A673 (cell line): Measurements from ENCODE around the gene ZNF892. TPM values are rescaled to one million over a fixed set of nuclear protein-coding genes. Genes with fewer than 3 reads are reported as not detected.

Experiments used
- BruUV-seq: library from RNA; stranded (reverse); fragments of 400-500 nt; replicated peaks from 2 replicates; lab custom pipeline; 2021; lab: Mats Ljungman, UMichigan
- CTCF ChIA-PET: fragments of 300-600 bp; sonication (Branson Sonifier 250); formaldehyde crosslinking; loops from one replicate; lab custom pipeline; 2022; ENCODE audit warnings: antibody characterized with exemption; lab: Charles Lee
- POLR2A ChIA-PET: fragments of 300-600 bp; sonication (Branson Sonifier 250); formaldehyde crosslinking; loops from one replicate; lab custom pipeline; 2022; ENCODE audit warnings: antibody characterized with exemption; ENCODE audit not compliant: low non-redundant PET; lab: Charles Lee
- DNase-seq: peaks from one replicate; pipeline ENCODE4 v3.0.0-alpha.2; 2015; ENCODE audit warnings: low spot score
- H3K27ac ChIP-seq: fragments of 200-600 bp; sonication (generic); 2 replicates; pipeline ENCODE4 v1.5.1; 2016; ENCODE audit warnings: mixed run types, low read depth, mild to moderate bottlenecking, mixed read lengths, antibody characterized with exemption, low read length; ENCODE audit not compliant: poor library complexity, severe bottlenecking
- H3K27me3 ChIP-seq: fragments of 200-600 bp; sonication (generic); replicated peaks from 2 replicates; pipeline ENCODE4 v1.6.1; 2017; ENCODE audit warnings: mixed run types, low read depth, mild to moderate bottlenecking, mixed read lengths, antibody characterized with exemption, low read length; ENCODE audit not compliant: insufficient read depth, poor library complexity
- H3K36me3 ChIP-seq: fragments of 200-600 bp; sonication (generic); 2 replicates; pipeline ENCODE4 v1.6.1; 2016; ENCODE audit warnings: mixed run types, mild to moderate bottlenecking, mixed read lengths, antibody characterized with exemption, low read length; ENCODE audit not compliant: insufficient read depth, poor library complexity, severe bottlenecking
- H3K4me1 ChIP-seq: fragments of 200-600 bp; sonication (generic); 2 replicates; pipeline ENCODE4 v1.6.1; 2017; ENCODE audit warnings: mixed run types, mild to moderate bottlenecking, mixed read lengths, antibody characterized with exemption, low read length; ENCODE audit not compliant: insufficient read depth, poor library complexity, severe bottlenecking
- H3K4me3 ChIP-seq: fragments of 200-600 bp; sonication (generic); 2 replicates; pipeline ENCODE4 v1.5.1; 2016; ENCODE audit warnings: low read depth, mixed run types, mild to moderate bottlenecking, mixed read lengths, low read length; ENCODE audit not compliant: poor library complexity, severe bottlenecking
- H3K9me3 ChIP-seq: fragments of 200-600 bp; sonication (generic); 2 replicates; pipeline ENCODE4 v1.6.1; 2016; ENCODE audit warnings: mixed run types, low read depth, mild to moderate bottlenecking, mixed read lengths, antibody characterized with exemption, low read length; ENCODE audit not compliant: poor library complexity, severe bottlenecking
- CTCF ChIP-seq: fragments of 300-800, 200-600 bp; sonication (generic); conservative IDR thresholded peaks from 2 replicates; pipeline ENCODE4 v1.5.1; 2017; ENCODE audit warnings: low read depth, mild to moderate bottlenecking, antibody characterized with exemption, low read length, moderate library complexity, mixed read lengths
- EZH2 ChIP-seq: fragments of 200-600 bp; sonication (generic); IDR thresholded peaks from 2 replicates; pipeline ENCODE4 v1.6.1; 2017; ENCODE audit warnings: borderline replicate concordance, low read depth, mild to moderate bottlenecking, mixed read lengths, antibody characterized with exemption, low read length; ENCODE audit not compliant: poor library complexity, severe bottlenecking
- intact Hi-C: fragments of 100-400 bp; cut with micrococcal nuclease; formaldehyde crosslinking; loops from one replicate; pipeline ENCODE4 v1.10.0; 2022; ENCODE audit not compliant: unreplicated experiment
- total RNA-seq: library from RNA; stranded (reverse); gene quantifications from 2 replicates; pipeline ENCODE4 v1.2.3, GENCODE V29; 2021

ZNF892 gene
- total RNA-seq, 1 experiment from 2014 or later = 7.2 TPM

GRCh38 chr2:95159690-95160449 lies 47.5 kb upstream of the ZNF892 start, which contains the start of gene ZNF514:
Gene ZNF514, minus strand, starts transcription at chr2:95159848. Its CDS starts 6,595 bp downstream, at chr2:95153253.
- CTCF ChIA-PET = no interaction called here
- no peaks in the 10 kb centered on the region for H3K27me3 ChIP-seq
- POLR2A ChIA-PET = no interaction called here
- intact Hi-C loops = no loop called here
- TF ChIP-seq CTCF (no peak), EZH2 (no peak)
- H3K4me1 ChIP-seq = no peaks in the 10 kb centered on the region
- peak; percentile 82 for DNase-seq
- no peaks in the 10 kb centered on the region for H3K9me3 ChIP-seq
- peak within 1 kb of the TSS; percentile 62 for H3K27ac ChIP-seq
- no TSS peak for BruUV-seq
- H3K4me3 ChIP-seq = peak within 1 kb of the TSS; percentile 71
- peaks cover 3% of the 10 kb centered on the region for H3K36me3 ChIP-seq

DNA sequence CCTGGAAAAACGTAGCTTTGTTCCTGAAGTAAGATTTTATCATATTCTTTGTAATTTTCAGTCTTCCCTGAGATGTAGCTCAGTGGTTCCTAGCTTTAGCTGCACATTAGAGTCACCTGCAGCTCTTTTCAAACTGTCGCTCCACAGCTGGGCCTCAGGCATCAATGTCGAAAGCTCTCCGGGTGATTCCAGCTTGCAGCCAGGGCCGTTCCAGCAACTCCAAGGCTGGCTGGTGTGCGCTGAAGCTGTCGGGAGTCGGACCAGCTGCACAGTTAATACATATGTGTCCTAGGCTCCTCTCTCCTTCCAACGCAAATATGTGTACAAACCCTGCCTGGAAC lies 42.3 kb upstream of the ZNF892 start:
- intact Hi-C loops = loop anchor here (5.0 kb wide), 2 partner anchors 42 to 48 kb away; partner anchors contain the start of gene ZNF892
- TF ChIP-seq CTCF (no peak), EZH2 (no peak)

DNA sequence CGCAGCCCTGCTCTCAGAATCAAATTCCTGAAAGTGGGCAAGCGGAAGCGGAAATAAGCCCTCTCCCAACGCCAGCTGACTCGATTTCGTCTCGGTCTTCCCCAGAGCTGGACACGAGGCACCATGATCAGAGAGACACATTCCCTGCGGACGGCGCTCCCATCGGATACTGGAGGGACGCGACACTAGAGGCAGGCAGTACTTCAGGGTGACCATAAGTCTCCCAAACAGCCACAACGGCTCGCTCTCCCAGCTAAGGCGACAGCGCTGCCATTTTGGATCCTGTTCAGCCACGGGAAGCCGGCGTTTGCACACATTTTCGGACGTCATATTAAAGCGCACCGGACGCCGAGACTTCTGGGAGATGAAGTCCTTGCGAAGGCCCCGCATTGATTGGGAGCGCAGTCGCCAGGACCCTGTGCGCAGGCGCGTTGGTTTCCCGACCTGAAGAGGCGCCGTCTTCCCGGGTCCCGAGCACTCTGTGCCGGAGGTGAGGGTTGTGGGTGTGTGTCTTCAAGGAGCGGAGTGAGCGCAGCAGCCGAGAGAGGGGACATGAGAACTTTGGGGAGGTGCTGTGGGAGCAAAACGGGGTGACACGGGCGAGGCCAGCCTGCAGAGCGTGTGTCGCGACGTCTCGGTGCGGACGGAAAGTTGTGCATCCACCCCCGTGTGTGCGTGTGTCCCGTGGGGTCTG lies 41.8 kb upstream of the ZNF892 start, which contains the start of gene ZNF2:
Gene ZNF2, plus strand, starts transcription at position 439 of the 694 bp plus-strand sequence. CDS start 10,418 bp downstream, outside the sequence.
- Histone ChIP-seq H3K27ac (peak within 1 kb of the TSS; percentile 92), H3K4me1 (peaks cover 6% of the 10 kb centered on the region), H3K36me3 (no peaks in the 10 kb centered on the region), H3K4me3 (peak within 1 kb of the TSS; percentile 88), H3K27me3 (no peaks in the 10 kb centered on the region), H3K9me3 (no peaks in the 10 kb centered on the region)
- intact Hi-C loops = loop anchor here (5.0 kb wide), 2 partner anchors 42 to 48 kb away; partner anchors contain the start of gene ZNF892
- TF ChIP-seq EZH2 (no peak), CTCF (no peak)
- ChIA-PET CTCF (no interaction called here), POLR2A (no interaction called here)
- peak; percentile 99 for DNase-seq
- no TSS peak for BruUV-seq

More for the DNA sequence above, 42.3 kb upstream of the ZNF892 start:
- no peak for DNase-seq
- ChIA-PET POLR2A (no interaction called here), CTCF (no interaction called here)
- H3K4me3 ChIP-seq = peak overlapping the region; percentile 88
- BruUV-seq = TSS peak; percentile 87
- no peaks in the 10 kb centered on the region for H3K27me3 ChIP-seq
- no peaks in the 10 kb centered on the region for H3K36me3 ChIP-seq
- H3K27ac ChIP-seq = peak overlapping the region; percentile 92
- peaks cover 6% of the 10 kb centered on the region for H3K4me1 ChIP-seq
- H3K9me3 ChIP-seq = no peaks in the 10 kb centered on the region
